ENCODE data around the gene APP.

Gene APP

DNA sequence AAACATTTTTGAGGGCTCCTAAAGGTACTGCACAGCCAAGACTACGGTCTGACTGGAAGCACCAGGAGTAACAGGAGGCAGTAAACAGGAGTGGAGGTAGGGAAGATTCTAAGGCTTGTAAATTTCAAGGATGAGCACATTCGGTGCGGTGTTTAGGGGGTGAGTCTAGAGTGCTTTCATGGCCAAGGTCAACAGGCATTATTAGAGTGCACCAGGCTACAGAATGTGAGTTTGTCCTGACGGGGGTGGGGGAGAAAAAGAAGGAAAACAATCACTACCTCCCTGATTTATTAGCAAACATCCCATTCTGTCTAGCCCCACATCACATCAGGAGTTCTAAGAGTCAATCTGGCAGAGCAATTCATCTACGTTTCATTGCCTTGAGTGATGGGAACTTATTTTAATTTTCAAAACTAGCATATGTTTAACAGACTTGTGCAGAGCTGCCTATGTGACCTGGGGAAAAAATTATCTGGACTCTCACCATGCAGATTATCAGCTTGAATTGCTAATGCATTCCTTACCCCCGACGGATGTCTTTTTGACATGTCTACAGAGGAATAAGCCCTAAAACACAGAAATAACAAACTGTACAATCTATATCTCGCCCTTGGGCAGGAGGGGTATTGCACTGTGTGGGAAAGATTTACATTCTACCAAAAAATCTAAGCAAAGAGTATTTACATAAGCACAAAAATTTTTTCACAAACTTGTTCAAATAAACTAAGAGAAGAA is 45.0 kb downstream of the APP start:
- no peak for DNase-seq

DNA sequence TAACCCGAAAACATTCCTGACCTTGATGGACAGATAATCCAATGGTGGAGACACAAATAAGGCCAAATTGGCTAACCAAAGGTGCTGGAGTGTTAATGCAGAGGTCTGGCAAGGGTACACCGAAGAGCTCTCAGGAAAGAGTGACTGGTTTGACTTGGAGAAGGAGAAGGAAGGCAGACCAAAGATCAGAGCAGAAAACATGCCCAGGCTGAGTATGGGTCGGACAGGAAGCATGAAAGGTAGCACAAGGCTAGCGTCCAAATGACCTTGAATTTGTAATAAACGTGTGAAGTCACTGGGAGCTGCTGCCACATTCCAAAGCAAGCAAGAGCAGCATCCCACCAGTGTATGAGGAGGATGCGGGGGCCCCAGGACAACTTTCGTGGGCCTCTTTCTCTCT is 45.7 kb downstream of the APP start:
- DNase-seq, result no peak

DNA sequence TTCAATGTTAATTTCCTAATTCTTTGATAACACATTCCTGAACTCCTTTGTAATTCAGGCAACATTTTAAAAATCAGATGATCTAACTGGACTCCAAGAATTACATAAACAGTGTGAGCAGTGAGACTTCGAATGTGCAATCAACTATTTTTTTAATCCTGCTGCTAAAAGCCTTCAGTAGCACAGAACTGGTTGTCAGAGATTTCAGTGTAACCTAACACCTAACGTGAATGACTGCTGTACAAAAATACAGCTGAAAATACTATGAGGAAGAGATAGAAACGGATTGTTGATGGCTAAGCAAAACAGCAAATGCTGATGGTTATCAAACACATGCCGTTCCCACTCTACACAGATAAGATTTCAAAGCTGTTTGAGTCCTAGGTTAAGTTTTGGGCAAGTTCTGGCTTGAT is 46.1 kb downstream of the APP start:
- DNase-seq, result no peak

DNA sequence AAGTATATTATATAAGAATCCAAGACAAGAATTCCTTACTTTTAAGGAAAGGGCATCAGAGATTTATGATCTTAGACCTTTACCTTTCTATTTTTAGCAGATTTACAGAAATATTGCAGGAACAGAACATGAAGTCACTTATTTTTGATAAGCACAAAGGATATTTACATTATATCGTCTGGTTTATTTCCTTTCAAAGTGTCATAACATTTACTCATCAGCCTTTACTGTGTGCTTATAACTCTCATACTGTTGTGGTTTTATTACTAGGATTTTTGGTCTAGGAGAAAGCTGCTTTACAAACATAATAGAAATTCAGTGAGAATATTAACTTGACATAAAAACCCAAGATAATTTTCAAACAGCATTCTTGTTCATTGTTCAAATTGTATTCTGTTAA is 47.6 kb downstream of the APP start:
- DNase-seq, result no peak

DNA sequence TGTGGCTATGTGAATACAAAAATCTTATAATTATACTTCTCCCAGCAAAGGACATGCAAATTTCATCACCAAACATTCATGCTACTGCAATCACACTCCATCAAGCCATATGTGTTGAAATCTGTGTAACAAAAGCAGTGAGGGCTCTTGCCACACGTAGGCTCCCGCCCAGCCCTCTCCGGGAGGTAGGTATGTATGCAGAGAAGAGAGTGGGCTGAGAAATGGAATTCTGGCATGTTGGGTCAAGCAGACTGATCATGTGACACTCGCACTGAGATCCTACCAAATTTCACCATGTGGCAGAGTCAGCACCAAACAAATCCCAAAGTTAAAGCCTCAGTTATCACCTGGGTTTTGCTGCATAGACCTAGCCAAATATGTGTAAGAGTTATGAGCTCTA is 49.7 kb downstream of the APP start:
- no peak for DNase-seq

DNA sequence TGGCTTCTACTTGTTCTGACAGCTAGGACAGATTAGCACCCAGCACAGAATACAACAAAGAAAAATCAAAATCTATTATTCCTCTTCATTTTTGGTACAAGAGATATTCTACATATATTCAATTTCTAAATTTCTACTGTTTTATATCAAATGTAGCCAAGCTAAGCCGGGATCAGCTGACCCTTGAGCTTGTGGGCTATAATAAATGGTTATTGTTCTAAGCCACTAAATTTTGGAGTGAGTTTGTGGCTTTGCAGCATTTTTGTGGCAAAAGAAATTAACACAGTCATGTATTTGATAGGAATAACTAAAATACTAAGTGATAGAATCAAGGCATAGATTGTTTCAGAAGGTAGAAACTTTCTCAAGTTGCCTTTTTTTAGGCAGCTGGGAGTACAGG is 50.7 kb downstream of the APP start:
- no peak for DNase-seq

DNA sequence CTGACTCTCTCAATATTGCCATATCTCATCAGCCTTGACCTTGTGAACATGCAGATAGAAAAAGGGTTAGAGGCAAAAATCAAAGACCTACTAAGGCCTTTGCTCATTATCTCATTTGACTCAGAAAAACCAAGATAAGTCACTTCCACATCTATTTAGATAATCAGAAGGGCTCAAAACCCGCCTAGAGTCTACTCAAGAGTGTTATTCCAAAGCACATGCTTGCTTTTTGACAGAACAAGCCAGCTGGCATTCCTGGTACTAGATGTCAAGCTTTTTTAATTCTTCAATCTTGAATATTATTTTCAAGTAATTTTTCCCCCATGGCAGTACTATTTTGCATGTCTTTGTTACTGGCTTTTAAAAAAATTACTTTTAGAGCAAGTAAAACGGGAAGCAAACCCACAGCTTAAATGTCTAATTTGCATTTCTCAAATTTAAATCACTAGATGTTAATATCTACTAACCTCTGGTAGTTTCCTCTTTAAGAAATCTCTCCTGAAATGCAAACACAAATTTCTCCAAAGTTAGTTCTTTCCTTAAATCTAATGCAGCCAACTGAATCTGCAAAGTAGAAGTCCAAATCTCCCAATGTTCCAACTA is 51.5 kb downstream of the APP start:
- DNase-seq, result no peak

DNA sequence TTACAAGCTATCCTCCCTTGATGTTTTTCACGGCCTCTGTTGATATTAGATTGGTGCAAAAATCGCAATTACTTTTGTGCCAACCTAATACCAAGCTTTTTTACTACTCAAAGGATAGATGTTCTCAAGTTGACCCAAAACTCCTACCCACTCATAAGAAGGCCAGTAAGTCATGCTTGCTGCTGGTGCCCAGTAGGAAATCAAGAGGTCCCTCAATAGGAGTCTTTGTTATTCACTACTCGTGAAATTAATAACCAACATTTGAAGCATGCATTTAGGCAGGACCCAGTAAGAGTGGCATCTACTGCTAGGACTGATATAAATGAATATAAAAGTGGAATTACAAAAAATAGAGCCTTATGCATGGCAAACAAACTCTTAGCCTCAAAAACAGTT is 52.6 kb downstream of the APP start:
- no peak for DNase-seq

DNA sequence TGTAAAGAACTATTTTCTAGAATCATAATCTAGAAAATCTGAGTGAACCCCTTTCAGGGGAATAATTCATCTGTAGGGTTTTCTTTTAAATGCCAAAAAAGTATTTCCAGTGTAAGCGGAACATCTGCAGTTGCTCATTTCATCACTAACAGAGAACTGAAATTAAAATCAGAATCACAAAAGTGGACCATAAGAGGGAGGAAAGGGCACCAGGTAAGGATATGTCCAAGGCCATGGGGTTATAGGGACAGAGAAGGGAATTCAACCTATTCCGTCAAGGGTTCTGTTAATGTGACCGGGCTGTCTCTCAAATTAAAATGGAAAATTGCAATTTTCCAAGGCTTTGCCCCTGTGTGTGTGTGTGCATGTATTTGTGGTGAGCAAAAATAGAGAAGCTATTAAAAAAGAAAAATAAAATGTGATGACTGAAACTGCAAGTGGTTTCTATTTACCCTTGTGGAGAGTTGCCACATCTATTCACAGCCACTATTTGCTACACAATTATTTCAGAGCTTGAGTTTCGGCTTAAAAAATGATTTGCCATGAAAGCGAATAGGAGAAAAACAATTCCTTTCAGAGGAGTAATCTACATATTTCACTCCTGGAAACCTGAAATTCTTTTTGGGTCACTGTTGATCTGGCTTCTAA is 53.1 kb downstream of the APP start:
- DNase-seq, result no peak

DNA sequence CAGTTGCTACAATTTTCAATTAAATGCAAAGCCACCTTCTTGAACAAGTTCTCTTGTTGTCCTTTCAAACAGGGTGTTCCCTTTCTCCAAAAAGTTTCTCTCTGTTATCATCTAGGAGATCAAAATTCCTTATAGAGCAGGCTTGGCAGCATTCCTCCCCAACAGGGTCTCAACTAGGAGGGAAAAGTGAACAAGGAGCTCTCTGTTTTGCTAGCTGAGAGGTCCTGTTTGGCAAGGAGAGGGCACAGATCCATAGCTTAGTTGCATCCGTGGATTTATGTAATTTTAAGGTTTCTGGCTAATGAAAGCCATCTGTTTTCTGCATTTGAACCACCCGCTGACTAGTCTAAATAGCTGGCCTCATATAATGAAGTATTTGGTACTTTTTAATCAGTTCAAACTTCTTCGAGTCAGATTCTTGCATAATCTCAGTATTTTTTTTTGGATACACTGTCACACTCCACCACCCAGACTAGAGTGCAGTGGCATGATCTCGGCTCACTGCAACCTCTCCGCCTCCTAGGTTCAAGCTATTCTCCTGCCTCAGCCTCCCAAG is 54.0 kb downstream of the APP start:
- no peak for DNase-seq

DNA sequence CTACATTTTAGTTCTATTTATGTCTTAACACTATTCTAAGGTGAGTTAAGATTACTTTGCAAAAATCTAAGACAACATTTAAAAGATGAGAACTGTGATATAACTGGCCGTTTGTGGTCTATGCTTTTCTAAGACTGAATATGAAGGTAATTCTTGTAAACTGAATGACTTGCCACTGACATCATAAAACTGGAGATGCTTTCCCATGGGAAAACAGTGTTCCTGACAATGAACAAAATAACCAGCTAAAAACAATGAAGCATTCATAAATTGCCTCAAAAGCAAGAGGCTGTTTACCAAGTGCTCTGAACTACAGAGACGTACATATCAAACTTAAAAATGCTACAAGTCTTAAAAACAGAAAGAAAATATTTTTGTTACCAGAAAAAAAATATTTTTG is 54.7 kb downstream of the APP start:
- no peak for DNase-seq

DNA sequence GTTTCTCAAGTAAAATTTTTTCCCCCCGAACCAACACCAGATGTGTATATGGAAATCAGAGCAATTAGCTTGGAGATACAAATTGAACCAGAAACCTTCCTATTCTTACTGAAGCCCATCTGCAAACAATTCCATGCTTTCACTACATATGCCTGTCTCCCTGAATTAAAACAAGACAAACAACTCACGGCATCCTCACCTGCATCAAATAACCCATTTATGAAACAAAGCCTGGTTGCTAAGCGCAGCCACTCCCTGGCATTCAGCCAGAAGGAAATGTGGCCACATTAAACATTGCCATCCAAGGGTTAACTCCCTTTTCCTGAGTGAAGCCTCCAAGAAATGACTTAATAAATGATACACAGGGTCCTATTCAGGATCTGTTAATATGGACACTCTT is 55.3 kb downstream of the APP start:
- DNase-seq, result no peak

DNA sequence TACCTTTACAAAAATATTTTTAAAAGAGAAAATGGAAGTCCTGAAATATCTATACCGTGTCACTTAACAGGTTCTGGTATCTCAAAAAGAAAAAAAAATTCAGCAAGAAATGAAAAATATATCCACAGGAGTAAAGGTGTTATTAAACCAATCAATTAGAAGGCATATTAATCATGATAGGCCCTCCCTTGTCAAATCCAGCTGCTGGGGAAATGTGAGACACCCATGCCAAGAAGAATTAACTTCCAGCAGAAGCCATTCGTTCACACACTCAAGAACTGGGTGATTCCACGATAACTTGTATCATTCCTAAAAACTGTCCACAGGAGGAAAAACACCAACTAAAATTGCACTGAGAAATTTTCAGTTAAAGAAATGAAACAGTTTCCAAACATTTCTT is 57.6 kb downstream of the APP start:
- DNase-seq, result no peak

DNA sequence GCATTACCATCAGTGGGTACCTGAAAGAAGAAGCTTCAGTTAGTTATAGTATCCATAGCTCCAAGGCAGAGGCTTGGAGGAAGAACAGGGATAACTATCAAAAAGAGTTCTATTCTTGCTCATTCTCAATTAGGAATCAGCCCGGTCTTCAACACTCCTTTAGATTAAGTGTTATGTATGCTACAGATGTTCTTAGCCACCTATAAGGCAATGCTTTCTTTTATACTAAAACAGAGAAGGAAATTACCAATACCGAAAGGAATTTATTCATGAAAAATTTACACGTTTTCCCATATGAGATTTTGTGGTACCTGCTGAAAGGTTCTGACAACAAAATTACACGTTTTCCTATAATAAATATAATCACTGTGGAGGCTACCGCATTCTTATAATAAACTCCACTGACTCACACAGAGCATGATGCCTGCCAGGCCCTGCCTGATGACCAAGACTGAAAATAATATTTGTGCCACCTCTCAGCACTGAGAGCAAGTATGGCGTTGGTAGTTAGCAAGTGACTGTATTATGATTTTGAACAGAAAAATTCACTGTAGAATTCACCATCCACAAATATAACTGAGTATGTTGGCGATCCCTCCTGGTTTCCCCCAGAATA is 58.3 kb downstream of the APP start:
- DNase-seq, result no peak

DNA sequence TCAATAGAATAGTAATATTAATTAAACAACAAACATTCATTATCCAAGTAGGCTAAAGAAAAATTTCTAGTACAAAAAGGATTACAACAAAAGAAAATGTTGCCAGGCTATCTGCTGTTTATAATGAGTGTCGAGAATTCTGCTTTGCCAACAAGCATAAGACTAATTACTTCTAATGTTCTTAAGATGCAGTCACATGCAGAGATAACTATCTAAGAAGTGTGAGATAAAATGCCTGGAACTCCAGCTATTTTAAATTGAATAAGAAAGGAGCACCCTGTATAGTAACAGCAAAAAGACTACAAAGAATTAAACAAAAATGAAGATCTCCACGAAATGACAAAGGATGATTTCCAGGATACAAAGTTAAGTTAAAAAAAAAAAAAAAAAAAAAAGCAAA is 59.9 kb downstream of the APP start:
- DNase-seq, result no peak

DNA sequence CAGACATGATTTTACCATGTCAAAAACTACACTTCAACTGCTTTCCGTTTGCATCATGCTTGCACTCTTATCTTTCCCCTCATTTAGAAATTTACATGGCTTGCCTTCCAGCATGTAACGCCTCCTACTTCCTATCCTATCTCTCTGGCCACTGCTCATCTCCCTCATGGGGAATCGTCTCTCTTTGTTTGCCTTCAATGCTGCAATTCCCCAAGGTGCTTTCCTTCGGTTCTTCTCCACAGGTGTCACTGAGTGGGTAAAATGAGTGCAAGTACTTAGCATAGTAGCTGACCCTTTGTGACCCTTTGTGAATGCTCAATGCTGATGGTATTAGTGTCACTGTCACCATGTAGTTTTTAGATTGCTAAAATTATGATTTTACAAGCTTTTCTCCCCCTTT is 63.1 kb downstream of the APP start:
- DNase-seq, result no peak

DNA sequence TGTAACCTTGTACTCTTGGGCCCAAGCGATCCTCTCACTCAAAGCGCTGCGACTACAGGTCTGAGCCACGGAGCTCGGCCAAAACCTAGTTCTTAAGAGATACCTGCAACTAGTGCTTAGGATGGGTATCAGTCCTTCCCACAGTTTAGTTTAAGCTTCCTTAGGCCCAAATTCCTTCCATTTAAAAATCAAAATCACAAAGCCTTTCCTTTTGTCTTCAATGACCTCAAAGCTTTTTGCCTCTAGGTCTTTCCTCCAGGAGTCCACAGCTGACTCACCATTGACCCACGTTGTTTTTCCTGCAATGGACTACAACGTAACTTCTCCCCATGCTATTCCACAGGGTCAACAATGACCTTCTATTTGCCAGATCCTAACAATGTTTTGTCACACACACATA is 64.0 kb downstream of the APP start:
- DNase-seq, result no peak

DNA sequence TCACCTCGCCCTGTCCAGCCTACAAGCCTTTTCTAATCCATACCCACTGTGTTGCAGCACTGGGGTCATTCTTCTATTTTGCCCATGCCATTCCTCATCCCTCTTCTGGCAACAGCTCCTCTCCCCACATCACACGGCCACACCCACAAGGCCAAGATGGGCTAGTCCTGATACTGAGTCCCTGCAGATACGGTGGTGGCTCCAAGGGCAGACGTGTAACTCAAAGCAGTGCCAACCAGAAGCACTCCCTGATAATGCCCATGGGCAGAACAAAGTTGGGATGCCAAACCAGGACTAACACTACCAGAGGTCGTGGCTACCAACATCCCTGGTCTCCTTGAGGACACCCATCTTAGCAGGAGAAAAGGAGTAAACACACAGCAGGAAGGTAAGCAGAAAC is 64.8 kb downstream of the APP start:
- DNase-seq, result no peak

DNA sequence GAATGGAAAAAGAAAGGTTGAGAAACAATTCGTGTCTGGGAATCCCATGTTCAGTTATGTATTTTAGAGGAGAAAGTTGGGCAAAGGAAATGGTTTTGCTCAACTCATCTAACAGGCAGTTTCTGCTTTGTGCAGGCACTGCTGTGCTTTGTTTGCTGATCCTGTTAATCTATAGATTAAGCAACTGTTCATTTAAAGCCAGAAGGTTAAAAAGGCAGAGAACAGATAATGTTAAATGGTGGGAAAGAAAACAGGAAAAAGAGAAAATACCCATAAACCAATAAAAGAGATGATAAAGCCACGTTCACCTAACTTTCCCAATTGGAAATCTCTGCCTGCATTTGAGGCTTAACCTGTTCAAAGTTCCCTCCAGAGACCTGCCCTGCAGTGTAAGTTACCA is 70.0 kb downstream of the APP start:
- no peak for DNase-seq

DNA sequence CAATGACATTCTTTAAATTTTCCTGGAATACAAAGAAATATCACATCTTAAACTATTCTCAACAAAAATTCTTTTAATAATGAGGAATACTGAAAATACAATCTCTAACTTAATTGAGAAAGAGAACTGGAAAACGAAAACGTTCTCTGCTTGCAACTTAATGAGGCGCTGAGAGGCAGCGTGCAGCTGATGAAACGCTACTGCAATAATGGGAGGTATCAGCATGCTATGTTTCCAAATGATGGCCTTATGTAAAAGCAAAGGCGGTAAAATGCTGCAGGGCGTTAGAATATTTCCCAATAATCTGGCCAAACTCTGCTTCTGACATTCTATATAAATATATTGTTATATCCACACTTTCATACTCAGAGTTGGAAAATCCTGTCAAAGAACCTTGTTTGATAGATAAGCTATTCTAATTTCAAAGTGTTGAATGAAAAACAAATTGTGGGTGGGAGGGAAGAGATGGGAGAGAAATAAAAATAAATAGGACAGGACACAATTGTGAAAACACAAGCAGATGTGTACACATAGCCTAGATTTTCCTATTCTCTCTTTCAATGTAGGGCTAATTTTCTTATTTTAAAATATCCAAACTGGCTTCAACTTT is 70.9 kb downstream of the APP start:
- no peak for DNase-seq

DNA sequence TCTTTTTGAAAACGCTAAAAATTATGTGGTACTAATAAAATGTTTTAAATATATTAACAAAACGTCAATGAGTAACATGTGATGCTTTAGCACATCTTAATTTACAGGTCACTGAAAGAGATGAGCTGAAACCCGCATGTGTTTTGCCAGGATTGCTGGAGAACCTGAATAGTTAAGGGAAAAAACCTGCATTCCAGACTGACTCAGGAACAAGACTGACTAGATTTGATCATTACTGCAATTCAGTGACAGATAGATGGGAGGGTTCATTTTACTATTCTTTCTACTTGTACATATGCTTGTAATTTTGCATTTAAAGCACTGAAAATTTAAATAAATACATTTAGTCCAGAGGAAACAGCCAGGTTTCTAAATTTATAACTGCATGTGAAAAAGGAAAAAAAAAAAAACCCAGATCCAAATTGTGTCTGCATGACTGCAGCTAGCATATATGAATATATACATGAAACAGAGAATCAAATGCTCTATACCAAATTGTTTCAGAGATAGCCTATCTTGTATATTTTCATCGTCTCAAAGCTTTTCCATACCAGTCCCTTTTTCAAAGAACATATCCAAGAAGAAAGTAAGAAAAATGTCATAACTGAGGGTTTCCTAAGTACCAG is 71.7 kb downstream of the APP start:
- DNase-seq, result no peak

DNA sequence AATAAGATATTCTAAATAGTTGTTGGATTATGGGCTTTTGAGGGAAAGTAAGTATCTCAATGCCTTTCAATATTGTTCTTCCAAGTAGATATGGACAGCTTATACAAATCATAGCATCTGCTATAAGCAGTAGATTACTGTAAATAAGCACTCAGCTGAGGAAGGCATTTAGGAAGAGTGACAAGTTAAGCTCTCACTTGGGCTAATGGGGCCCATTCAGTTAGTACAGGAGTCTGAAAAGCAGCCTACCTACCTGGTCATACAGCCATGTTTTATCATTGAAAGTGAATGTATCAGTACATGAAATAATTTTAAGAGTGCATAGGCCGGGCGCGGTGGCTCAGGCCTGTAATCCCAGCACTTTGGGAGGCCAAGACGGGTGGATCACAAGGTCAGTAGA is 73.1 kb downstream of the APP start:
- no peak for DNase-seq
